Measurements from ENCODE around the gene ERAL1.
"Not testable (repeated sequence)": the region's sequence is repeated elsewhere in the genome, so short reads cannot be mapped to it uniquely, and the experiment has no call there.

The ERAL1 gene

GRCh38 chr17:28899212-28899815 lies 44.5 kb downstream of the ERAL1 start:
- no peak for DNase-seq (ENCODE audit: low spot score)

GRCh38 chr17:28900986-28901726 lies 46.3 kb downstream of the ERAL1 start:
- no peak for DNase-seq (ENCODE audit: low spot score)

- DNase-seq (ENCODE audit: low spot score), result peak; percentile 35
Measured at GRCh38 chr17:28901866-28902818, 47.3 kb downstream of the ERAL1 start.

- DNase-seq (ENCODE audit: low spot score), result peak; percentile 96
Measured at GRCh38 chr17:28902819-28903545, 48.2 kb downstream of the ERAL1 start, which contains the start of gene DHRS13. DHRS13 (minus strand) TSS chr17:28903079; CDS start chr17:28902944, 135 bp downstream.

- DNase-seq (ENCODE audit: low spot score), result not testable (repeated sequence)
Measured at GRCh38 chr17:28903546-28903841, 48.7 kb downstream of the ERAL1 start.

GRCh38 chr17:28904800-28905199 lies 50.0 kb downstream of the ERAL1 start:
- no peak for DNase-seq (ENCODE audit: low spot score)

GRCh38 chr17:28906276-28906675 lies 51.5 kb downstream of the ERAL1 start:
- no peak for DNase-seq (ENCODE audit: low spot score)

GRCh38 chr17:28906706-28907438 lies 52.1 kb downstream of the ERAL1 start:
- no peak for DNase-seq (ENCODE audit: low spot score)

GRCh38 chr17:28907709-28908475 lies 53.1 kb downstream of the ERAL1 start:
- no peak for DNase-seq (ENCODE audit: low spot score)

- DNase-seq (ENCODE audit: low spot score), result no peak
Measured at GRCh38 chr17:28908640-28909167, 53.9 kb downstream of the ERAL1 start.

GRCh38 chr17:28910534-28910933 lies 55.7 kb downstream of the ERAL1 start:
- no peak for DNase-seq (ENCODE audit: low spot score)
